IMR-90 (cell line): Measurements from ENCODE around the gene ITPKB. TPM values are rescaled to one million over a fixed set of nuclear protein-coding genes. Genes with fewer than 3 reads are reported as not detected.

ENCODE experiments used
- ATAC-seq: fragments of 200-7000 bp; cut with Tn5 transposase; 2 replicates; pipeline ENCODE4 v1.9.1; 2020; ENCODE audit warnings: low read depth, mild to moderate bottlenecking, moderate library complexity
- BruUV-seq: library from RNA; stranded (reverse); fragments of 400-500 nt; replicated peaks from 2 replicates; lab custom pipeline; 2021; lab: Mats Ljungman, UMichigan
- CTCF ChIA-PET: fragments of 300-600 bp; formaldehyde crosslinking; extraction: SDS; loops from one replicate; lab custom pipeline; 2021; ENCODE audit warnings: antibody characterized with exemption; lab: Yijun Ruan, JAX
- POLR2A ChIA-PET: fragments of 300-600 bp; sonication (Branson Sonifier 250); formaldehyde crosslinking; loops from one replicate; lab custom pipeline; 2022; ENCODE audit warnings: antibody characterized with exemption; ENCODE audit not compliant: unreplicated experiment; lab: Charles Lee
- DNase-seq: peaks from one replicate; pipeline ENCODE4 v3.0.0; 2013
- H2AFZ ChIP-seq: replicated peaks from 2 replicates; pipeline ENCODE3; 2013; ENCODE audit warnings: low read length, mild to moderate bottlenecking; ENCODE audit not compliant: poor library complexity
- H2AK5ac ChIP-seq: 2 replicates; pipeline ENCODE4 v1.6.1; 2013; ENCODE audit warnings: low read depth, low read length, inconsistent platforms
- H2AK9ac ChIP-seq: replicated peaks from 2 replicates; pipeline ENCODE3; 2013; ENCODE audit warnings: mild to moderate bottlenecking, low read depth, low read length, moderate library complexity; ENCODE audit not compliant: poor library complexity
- H2BK120ac ChIP-seq: 2 replicates; pipeline ENCODE4 v1.6.1; 2013; ENCODE audit warnings: low read depth, low read length, inconsistent platforms
- H2BK15ac ChIP-seq: 3 replicates; pipeline ENCODE4 v1.6.1; 2013; ENCODE audit warnings: low read depth, low read length, inconsistent platforms
- H2BK20ac ChIP-seq: 2 replicates; pipeline ENCODE4 v1.6.1; 2013; ENCODE audit warnings: low read depth, mild to moderate bottlenecking, inconsistent platforms, low read length, moderate library complexity
- H2BK5ac ChIP-seq: 2 replicates; pipeline ENCODE4 v1.6.1; 2013; ENCODE audit warnings: mild to moderate bottlenecking, low read depth, low read length, inconsistent platforms; ENCODE audit not compliant: poor library complexity, severe bottlenecking
- H3K14ac ChIP-seq: replicated peaks from 2 replicates; pipeline ENCODE4 v1.6.1; 2013; ENCODE audit warnings: low read depth, low read length, inconsistent platforms
- H3K18ac ChIP-seq: 2 replicates; pipeline ENCODE4 v1.6.1; 2013; ENCODE audit warnings: low read depth, low read length, control low read depth
- H3K23ac ChIP-seq: 2 replicates; pipeline ENCODE4 v1.6.1; 2013; ENCODE audit warnings: low read depth, low read length, inconsistent platforms
- H3K27ac ChIP-seq: 2 replicates; pipeline ENCODE4 v1.5.1; 2013; ENCODE audit warnings: mild to moderate bottlenecking, control low read depth, low read length; ENCODE audit not compliant: insufficient read depth
- H3K27me3 ChIP-seq: 2 replicates; pipeline ENCODE4 v1.6.1; 2013; ENCODE audit warnings: low read length; ENCODE audit not compliant: control insufficient read depth, insufficient read depth
- H3K36me3 ChIP-seq: 2 replicates; pipeline ENCODE4 v1.6.1; 2013; ENCODE audit warnings: low read length, mixed read lengths; ENCODE audit not compliant: control insufficient read depth, insufficient read depth
- H3K4ac ChIP-seq: 2 replicates; pipeline ENCODE4 v1.6.1; 2013; ENCODE audit warnings: low read depth, low read length, inconsistent platforms
- H3K4me1 ChIP-seq: 2 replicates; pipeline ENCODE4 v1.6.1; 2013; ENCODE audit warnings: low read length, mixed read lengths; ENCODE audit not compliant: control insufficient read depth, insufficient read depth
- H3K4me2 ChIP-seq: 2 replicates; pipeline ENCODE4 v1.6.1; 2013; ENCODE audit warnings: low read depth, mild to moderate bottlenecking, control low read depth, low read length, moderate library complexity
- H3K4me3 ChIP-seq: 2 replicates; pipeline ENCODE4 v1.5.1; 2013; ENCODE audit warnings: low read depth, mild to moderate bottlenecking, control low read depth, low read length, moderate library complexity; ENCODE audit not compliant: insufficient read depth
- H3K56ac ChIP-seq: 2 replicates; pipeline ENCODE4 v1.6.1; 2013; ENCODE audit warnings: low read length, inconsistent platforms; ENCODE audit not compliant: insufficient read depth; ENCODE audit errors: extremely low read depth
- H3K79me1 ChIP-seq, 2 experiments: 2 replicates each; pipeline ENCODE4 v1.6.1; 2013; ENCODE audit warnings: low read length in 2 of 2, inconsistent platforms in 1 of 2, low read depth in 1 of 2
- H3K9ac ChIP-seq: 2 replicates; pipeline ENCODE4 v1.6.1; 2013; ENCODE audit warnings: low read depth, low read length, control low read depth
- H3K9me1 ChIP-seq: 2 replicates; pipeline ENCODE4 v1.6.1; 2013; ENCODE audit warnings: low read length, inconsistent platforms; ENCODE audit not compliant: insufficient read depth
- H3K9me3 ChIP-seq: 2 replicates; pipeline ENCODE4 v1.6.1; 2013; ENCODE audit warnings: low read length; ENCODE audit not compliant: control insufficient read depth, insufficient read depth
- H4K20me1 ChIP-seq: 2 replicates; pipeline ENCODE4 v1.6.1; 2013; ENCODE audit warnings: low read length, inconsistent platforms; ENCODE audit not compliant: insufficient read depth
- H4K5ac ChIP-seq: 2 replicates; pipeline ENCODE4 v1.6.1; 2013; ENCODE audit warnings: mild to moderate bottlenecking, low read depth, low read length, control low read depth
- H4K8ac ChIP-seq, 2 experiments: 2 replicates each; pipeline ENCODE4 v1.6.1; 2013; ENCODE audit warnings: low read depth in 2 of 2, low read length in 2 of 2, control low read depth in 1 of 2, inconsistent platforms in 1 of 2
- H4K91ac ChIP-seq: 2 replicates; pipeline ENCODE4 v1.6.1; 2013; ENCODE audit warnings: low read depth, low read length, inconsistent platforms; ENCODE audit not compliant: insufficient read depth
- BHLHE40 ChIP-seq: fragments of 150-350 bp; IDR thresholded peaks from 2 replicates; pipeline ENCODE4 v1.6.1; 2016; ENCODE audit warnings: mild to moderate bottlenecking, low read depth, low read length
- CEBPB ChIP-seq: IDR thresholded peaks from 2 replicates; pipeline ENCODE4 v1.6.1; 2012; ENCODE audit warnings: low read depth, low read length, improper control_type of control experiment
- CHD1 ChIP-seq: IDR thresholded peaks from 2 replicates; pipeline ENCODE4 v1.6.1; 2012; ENCODE audit warnings: low read depth, low read length, improper control_type of control experiment
- FOS ChIP-seq: fragments of 150-350 bp; IDR thresholded peaks from 2 replicates; pipeline ENCODE4 v1.6.1; 2016; ENCODE audit warnings: low read depth, low read length
- MAZ ChIP-seq: IDR thresholded peaks from 2 replicates; pipeline ENCODE4 v1.6.1; 2012; ENCODE audit warnings: low read depth, mild to moderate bottlenecking, low read length, improper control_type of control experiment, moderate library complexity, borderline replicate concordance
- MXI1 ChIP-seq: IDR thresholded peaks from 2 replicates; pipeline ENCODE4 v1.6.1; 2012; ENCODE audit warnings: low read depth, mild to moderate bottlenecking, low read length, moderate library complexity, borderline replicate concordance
- NFE2L2 ChIP-seq: fragments of 150-350 bp; IDR thresholded peaks from 2 replicates; pipeline ENCODE4 v1.6.1; 2016; ENCODE audit warnings: low read depth, mild to moderate bottlenecking, low read length
- RAD21 ChIP-seq: IDR thresholded peaks from 2 replicates; pipeline ENCODE4 v1.6.1; 2012; ENCODE audit warnings: low read length, improper control_type of control experiment
- RCOR1 ChIP-seq: IDR thresholded peaks from 2 replicates; pipeline ENCODE4 v1.6.1; 2012; ENCODE audit warnings: mild to moderate bottlenecking, low read length, improper control_type of control experiment; ENCODE audit not compliant: insufficient replicate concordance
- RFX5 ChIP-seq: IDR thresholded peaks from 2 replicates; pipeline ENCODE4 v1.8.0; 2012; ENCODE audit warnings: low read depth, mild to moderate bottlenecking, low read length, moderate library complexity
- SMC3 ChIP-seq: fragments of 150-350 bp; IDR thresholded peaks from 2 replicates; pipeline ENCODE4 v1.6.1; 2016; ENCODE audit warnings: low read depth, mild to moderate bottlenecking, antibody characterized with exemption, low read length, moderate library complexity
- WGBS, 2 experiments: methylation state at CpG; one replicate each; pipeline versions ENCODE4 v1.1.5 to v1.1.7; 2013; ENCODE audit warnings: missing lambda C conversion rate in 2 of 2; ENCODE audit not compliant: insufficient read length in 1 of 2; ENCODE audit errors: extremely low coverage in 2 of 2; 5-methylcytosine and 5-hydroxymethylcytosine counted together
- dilution Hi-C: fragments of 300-500 bp; cut with HindIII; formaldehyde crosslinking; loops from one replicate; pipeline ENCODE4 v1.14.3; 2018; ENCODE audit warnings: low sequenced_read_pairs; ENCODE audit not compliant: unreplicated experiment
- in situ Hi-C: fragments of 300-500 bp; cut with MboI; formaldehyde crosslinking; loops from 3 replicates; pipeline ENCODE4 v1.14.3; 2019; ENCODE audit warnings: low sequenced_read_pairs, inconsistent platforms, mixed read lengths
- intact Hi-C: fragments of 100-400 bp; cut with micrococcal nuclease; formaldehyde crosslinking; loops from 2 replicates; pipeline ENCODE4 v1.10.0; 2022
- polyA plus RNA-seq, 3 experiments: library from polyadenylated mRNA; depleted of rRNA; stranded (reverse); fragments of >200 nt; gene quantifications; 2 replicates each; pipeline ENCODE4 v1.2.3, GENCODE V29; 2012; ENCODE audit warnings: low replicate concordance in 1 of 3
- total RNA-seq: library from RNA; depleted of rRNA; stranded (reverse); fragments of >200 nt; gene quantifications from 2 replicates; pipeline ENCODE4 v1.2.3, GENCODE V29; 2012
- TF ChIP-seq, protein P1 (sequence below): conservative IDR thresholded peaks from 2 replicates; pipeline ENCODE4 v1.5.1; 2012; ENCODE audit warnings: mild to moderate bottlenecking, low read depth, low read length, improper control_type of control experiment

Gene ITPKB
- total and polyA plus RNA-seq, 2 of the 4 experiments (the other 2 are of a cell fraction), result 0.72 to 1.4 TPM

DNA sequence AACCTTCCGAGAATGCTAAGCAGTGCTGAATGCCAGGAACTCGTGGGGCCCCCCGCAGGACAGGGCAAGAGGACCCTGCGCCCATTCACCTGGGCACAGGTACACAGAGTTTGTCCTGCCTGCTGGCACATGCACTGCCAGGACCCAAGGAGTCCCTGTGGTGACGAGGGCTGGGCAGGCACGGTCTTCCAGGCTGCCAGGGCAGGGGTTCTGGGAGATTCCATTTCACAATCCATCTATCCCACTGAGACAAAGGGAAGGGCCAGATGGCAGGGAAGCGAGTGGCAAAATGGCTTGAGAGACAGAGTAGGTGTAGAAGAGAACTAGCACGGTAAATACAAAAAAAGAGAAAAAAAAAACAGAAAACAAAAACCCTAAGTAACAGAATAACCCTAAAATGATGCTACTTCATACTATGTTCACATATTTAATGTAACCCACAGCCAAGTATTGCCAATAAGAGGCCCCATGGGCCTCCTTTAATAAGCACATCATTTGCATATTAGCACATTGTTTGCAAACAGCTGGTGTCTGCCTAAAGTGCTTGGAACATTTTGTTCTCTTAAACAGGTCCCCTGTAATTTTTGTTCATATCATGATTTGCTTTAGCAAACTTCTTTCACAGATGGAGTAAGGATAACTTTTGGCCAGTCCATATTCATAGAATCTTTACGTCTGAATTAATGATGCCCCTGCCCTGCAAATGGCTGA, 106.8 kb downstream of the ITPKB start (continued):
- no peak for TF ChIP-seq MAZ

DNA sequence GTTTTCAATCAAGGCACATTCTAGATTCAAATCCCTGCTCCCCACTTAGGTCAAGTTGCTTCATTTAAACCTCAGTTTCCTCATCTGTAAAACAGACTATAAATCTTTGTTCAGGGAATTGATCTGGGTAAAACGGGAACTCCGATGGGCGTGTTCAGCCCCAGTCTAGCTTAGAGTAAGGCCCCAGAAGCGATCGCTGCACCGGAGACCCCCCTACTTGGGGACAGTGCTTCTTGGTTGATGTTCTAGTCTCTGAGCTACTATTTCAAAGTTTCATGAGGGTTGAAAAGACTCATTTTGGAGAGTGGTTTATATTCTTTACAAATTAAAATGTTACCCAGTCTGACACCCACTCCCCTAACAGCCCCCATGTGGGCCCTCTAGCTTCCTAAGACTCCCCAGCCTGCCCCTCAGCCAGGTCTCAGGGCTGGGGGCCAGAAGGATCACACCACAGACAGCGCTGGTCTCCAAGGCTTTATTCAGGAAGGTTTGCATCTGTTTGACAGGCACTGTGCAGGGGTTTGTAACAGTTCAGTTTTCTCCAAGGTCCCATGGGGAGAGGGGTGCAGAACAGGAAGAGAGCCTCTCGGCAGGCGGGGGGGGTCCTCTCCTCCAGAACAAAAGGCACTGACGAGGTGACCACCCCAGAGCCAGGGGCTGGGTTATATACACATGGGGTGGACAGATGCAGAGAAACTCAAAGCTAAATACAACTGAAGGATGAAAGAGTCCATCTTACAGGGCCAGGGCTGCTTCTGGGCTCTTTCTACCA, 107.7 kb downstream of the ITPKB start:
- no peak for ATAC-seq
- no peaks in the 10 kb centered on the region for H3K9me1 ChIP-seq
- no peak overlapping the region for H2BK15ac ChIP-seq
- H4K8ac ChIP-seq, result no peak overlapping the region
- H2AFZ ChIP-seq, result no peak overlapping the region
- ChIA-PET CTCF (no interaction called here), POLR2A (no interaction called here)
- WGBS, 2 experiments, result 82% methylated on average over 3 of the region's 10 CpGs; no CpG with 5 or more reads in 1 of the 2 experiments
- no peaks in the 10 kb centered on the region for H3K4me1 ChIP-seq
- in situ Hi-C loops, result loop anchor here (10.0 kb wide), 2 partner anchors 103 to 803 kb away; partner anchors contain the start of gene ITPKB
- TF ChIP-seq MXI1 (no peak), NFE2L2 (no peak), BHLHE40 (no peak), CEBPB (no peak), MAZ (no peak), CHD1 (no peak), FOS (no peak), RCOR1 (no peak), RAD21 (no peak), RFX5 (no peak), SMC3 (no peak)
- TF ChIP-seq, protein P1, sequence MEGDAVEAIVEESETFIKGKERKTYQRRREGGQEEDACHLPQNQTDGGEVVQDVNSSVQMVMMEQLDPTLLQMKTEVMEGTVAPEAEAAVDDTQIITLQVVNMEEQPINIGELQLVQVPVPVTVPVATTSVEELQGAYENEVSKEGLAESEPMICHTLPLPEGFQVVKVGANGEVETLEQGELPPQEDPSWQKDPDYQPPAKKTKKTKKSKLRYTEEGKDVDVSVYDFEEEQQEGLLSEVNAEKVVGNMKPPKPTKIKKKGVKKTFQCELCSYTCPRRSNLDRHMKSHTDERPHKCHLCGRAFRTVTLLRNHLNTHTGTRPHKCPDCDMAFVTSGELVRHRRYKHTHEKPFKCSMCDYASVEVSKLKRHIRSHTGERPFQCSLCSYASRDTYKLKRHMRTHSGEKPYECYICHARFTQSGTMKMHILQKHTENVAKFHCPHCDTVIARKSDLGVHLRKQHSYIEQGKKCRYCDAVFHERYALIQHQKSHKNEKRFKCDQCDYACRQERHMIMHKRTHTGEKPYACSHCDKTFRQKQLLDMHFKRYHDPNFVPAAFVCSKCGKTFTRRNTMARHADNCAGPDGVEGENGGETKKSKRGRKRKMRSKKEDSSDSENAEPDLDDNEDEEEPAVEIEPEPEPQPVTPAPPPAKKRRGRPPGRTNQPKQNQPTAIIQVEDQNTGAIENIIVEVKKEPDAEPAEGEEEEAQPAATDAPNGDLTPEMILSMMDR, result no peak
- no peak overlapping the region for H3K4me3 ChIP-seq
- no peak overlapping the region for H3K4ac ChIP-seq
- no peaks in the 10 kb centered on the region for H4K20me1 ChIP-seq
- no peaks in the 10 kb centered on the region for H3K79me1 ChIP-seq
- no TSS peak for BruUV-seq
- no peak overlapping the region for H2BK120ac ChIP-seq
- no peak overlapping the region for H2BK20ac ChIP-seq
- H3K56ac ChIP-seq, result no peak overlapping the region
- intact Hi-C loops, result no loop called here
- no peak for DNase-seq
- H2AK9ac ChIP-seq, result no peak overlapping the region
- no peak overlapping the region for H3K14ac ChIP-seq
- no peak overlapping the region for H2AK5ac ChIP-seq
- H3K23ac ChIP-seq, result no peak overlapping the region
- no peak overlapping the region for H3K18ac ChIP-seq
- no peak overlapping the region for H3K9ac ChIP-seq
- H3K36me3 ChIP-seq, result no peaks in the 10 kb centered on the region
- no peaks in the 10 kb centered on the region; the same call in 1 of the 2 replicates for H3K27me3 ChIP-seq
- H4K91ac ChIP-seq, result no peak overlapping the region
- H3K27ac ChIP-seq, result no peak overlapping the region
- no peak overlapping the region for H2BK5ac ChIP-seq
- dilution Hi-C loops, result no loop called here
- no peaks in the 10 kb centered on the region for H3K9me3 ChIP-seq
- H4K5ac ChIP-seq, result no peak overlapping the region
- H3K4me2 ChIP-seq, result no peak overlapping the region
